LHCN-M2 (cell line): ENCODE data around the gene KCTD15. TPM values are rescaled to one million over a fixed set of nuclear protein-coding genes. Genes with fewer than 3 reads are reported as not detected.

Experiments
- DNase-seq: peaks from one replicate; pipeline ENCODE4 v3.0.0-alpha.2; 2012; ENCODE audit warnings: low read depth
- total RNA-seq: library from RNA; depleted of rRNA; stranded (reverse); fragments of >200 nt; gene quantifications from 2 replicates; pipeline ENCODE4 v1.2.3, GENCODE V29; 2014

KCTD15 gene
- total RNA-seq, 1 experiment from 2014 or later, result 12.3 TPM

DNA sequence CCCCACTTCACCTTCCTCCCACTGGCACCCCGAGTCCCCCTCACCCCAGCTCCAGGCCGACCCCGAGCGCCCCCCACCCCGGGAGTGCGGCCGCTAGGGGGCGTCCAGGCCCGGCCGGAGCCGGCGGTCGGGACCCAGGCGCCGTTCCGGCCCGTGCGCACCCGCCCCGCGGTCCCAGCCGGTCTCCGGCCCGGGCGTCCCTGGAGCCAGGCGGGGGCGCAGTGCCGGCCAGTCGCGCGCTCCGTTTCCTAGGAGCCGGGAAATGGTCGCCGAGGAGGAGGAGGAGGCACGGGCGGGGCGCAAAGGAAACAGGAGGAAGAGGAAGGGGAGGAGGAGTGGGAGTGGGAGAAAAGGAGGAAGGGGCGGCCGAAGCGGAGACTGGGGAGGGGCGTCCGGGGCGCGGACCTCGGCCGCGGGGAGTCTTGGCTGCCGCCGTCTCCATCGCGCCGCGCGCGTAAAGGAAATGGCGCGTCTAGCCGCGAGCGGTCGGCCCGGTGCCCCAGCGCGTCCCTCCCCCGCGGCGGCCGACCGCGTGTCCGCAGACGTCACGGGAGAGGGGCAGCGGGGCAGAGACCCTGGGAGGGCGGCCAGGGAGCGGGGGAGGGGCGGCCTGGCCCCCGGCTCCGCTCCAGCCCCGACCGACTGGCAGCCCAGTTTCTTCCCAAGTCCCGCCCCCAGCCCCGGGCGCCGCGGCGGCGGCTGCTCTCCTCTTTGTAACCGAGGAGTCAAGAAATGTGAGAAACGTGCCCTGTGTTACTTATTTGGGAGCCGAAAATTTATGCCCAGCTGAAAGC, 1.1 kb upstream of the KCTD15 start:
- DNase-seq, result peak; percentile 54

DNA sequence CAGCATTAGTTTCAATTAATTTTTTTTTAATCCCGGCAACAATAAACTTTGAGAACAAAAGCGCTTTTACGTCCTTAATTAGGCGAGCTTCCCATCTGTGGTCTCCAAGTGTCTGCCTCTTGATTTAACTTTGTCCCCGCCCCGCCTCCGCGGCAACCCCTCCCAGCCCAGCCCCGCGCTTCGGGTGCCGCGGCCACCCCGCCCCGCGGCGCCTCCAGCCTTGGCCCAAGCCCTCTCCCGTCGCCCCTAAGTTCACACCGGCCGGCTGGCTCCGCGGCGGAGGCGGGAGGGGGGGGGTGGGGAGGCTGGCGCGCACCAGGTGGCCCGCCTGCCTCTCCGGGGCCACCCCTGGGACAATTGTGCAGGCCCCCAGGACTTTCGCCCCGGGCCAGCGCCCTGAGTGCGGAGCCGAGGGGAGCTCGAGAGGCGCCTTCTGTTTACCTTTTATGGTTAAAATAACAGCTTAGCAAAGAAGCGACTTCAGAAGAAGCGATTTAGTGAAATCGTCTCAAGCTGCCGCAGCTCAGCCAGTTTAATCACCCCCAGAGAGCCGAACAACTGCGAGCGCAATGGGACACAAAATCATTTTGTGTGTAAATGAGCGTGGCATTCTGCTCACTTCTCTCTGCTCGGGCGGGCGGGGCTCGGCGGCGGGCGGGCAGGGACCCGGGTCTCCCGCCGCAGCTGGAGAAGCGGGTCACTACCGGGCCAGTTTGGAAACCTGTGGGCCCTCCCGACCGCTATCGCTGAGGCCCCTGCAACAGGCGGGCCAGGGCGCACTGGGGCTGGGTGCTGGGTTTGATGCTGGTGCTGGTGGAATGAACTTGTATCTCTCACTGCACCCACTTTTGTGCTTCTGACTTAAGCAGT, 1.4 kb downstream of the KCTD15 start:
- no peak for DNase-seq

DNA sequence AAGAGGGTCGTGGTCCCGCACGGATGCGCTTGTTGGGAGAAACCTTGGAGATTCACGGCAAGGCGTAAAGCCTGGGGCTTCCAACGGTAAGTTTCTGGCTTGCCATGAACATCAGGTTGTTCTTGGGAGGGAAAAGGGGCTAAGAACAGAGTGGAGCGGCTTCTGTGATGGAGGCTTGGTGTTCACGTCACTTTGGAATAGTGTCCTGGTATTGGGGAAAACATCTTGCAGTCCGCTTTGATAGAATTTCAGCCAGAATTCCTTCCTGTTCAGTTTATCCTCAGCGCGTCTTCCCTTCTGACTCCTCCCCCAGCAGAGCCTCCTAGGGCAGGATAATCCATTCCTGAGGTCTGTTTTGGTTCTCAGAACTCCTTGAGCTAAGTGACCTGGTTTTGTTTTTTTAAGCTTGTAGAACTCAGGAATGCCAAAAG, 2.0 kb downstream of the KCTD15 start:
- no peak for DNase-seq

DNA sequence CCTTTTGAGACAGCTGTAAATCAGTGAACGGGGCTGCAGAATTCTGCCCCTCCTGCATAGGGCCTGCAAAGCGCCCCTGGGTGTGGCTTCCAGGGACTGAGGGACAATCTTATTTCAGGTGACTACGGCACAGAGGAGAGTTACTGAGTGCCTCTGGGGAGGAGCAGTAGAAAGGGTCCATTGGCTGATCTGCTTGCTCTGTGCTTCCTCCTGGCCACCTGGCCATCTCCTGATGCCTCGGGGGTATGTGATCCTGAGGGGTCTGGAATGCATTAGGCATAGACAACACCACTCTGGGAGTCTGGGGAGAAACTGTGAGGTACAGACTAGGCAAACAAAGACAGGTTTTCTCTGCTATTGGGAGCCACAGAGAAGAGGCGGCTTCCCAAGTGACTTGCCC, 2.8 kb downstream of the KCTD15 start:
- DNase-seq, result no peak

DNA sequence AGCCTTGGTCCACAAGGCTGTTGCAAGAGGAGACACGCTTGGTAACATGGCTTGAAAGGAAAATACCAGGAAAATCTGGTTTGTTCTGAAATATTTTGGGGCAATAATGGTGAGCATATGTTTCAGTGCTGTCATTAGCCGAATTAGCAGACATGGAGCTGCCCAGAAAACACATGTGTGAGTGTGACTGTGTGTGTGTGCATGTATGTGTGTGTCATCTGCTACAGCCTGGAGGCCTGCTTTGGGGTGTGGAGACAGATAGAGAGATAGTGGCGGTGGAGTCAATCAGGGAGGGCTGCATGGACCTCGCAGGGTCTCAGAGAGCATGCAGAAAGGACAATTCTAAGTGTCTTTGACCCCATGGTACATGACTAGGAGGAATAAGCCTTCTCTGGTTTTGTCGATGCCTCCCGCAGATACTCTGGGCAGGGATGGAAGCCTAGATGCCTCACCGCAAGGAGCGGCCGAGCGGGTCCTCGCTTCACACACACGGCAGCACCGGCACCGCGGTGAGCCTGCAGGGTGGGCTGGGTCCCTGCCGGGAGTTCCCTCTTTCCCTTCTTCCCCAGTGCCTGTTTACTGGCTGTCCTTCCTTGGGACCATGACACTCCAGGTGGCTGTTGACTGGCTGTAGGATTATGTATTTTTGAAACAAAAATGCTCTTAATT, 3.5 kb downstream of the KCTD15 start:
- no peak for DNase-seq

DNA sequence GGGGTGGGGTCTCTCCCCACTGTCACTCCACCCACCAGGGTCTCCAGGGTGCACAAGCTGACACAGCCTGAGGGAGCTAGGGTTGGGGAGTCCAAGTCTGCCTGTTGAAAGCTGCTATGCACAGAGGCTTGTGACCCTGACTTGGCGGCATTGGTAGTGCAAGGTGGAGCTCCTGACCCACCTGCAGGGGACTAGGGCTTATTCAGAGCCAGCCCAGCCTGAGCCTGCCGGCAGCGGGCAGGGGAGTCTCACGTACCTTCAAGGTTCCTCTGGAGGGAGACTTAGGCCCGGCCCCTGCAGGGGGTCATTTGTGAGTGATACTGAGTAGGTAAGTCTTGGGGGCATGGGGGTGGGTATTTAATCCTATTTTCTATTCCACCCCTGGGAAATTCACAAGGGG, 4.7 kb downstream of the KCTD15 start:
- no peak for DNase-seq

DNA sequence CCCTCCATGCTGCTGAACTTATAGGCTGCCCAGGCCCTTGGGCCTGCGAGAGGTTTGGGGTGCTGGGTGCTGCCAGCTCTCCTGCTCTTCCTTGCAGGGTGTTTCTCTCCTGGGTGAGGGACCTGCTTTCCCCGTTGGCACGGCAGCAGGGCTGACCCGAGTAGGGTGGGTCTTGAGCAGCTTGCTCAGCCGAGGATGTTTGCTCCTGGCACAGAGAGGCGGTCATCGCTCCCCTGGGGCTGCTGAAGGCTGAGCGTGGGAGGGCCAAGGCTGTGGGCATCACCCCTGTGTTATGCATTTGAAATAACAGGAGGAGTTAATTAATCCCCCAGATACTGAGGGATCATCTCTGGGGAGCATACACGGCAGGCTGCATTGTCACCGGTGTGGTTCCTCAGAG, 5.3 kb downstream of the KCTD15 start:
- DNase-seq, result no peak

DNA sequence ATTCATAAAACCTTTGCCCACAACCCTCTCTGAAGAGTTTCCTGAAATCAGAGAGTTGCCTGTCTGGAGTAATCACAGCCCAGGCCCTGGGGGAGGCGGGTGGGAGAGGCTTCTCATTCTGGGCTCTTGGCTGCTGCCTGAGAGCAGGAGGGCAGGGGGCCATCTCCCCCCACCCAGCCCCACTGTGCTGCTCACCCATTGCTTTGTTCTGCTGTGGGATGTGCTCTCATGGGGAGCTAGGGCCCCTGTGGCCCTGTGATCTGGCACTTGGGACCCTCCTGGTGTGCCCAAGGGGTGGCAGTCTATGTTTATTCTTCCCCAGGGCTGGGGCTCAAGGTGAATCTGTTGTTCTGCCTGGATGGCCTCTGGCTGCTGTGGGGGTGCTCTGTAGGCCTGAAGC, 6.1 kb downstream of the KCTD15 start:
- DNase-seq, result no peak

DNA sequence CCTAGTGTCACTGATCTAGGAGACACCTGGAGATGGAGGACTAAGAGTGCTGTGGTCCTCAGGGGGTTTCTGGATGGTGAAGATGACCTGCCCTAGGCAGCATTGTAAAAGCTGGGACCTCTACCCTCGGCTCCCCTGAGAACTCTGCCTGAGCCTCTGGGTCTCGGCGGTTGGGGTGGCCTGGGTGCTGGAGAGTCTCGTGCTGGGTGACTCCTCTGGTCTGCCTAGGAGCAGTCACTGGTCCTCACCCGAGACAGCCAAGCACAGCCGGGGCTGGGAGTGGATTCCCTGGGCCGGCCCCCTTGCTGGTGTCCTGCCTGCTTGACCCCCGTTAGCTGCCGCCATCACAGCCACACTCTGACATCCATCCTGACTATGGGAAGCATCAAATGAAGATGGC, 6.7 kb downstream of the KCTD15 start:
- no peak for DNase-seq

DNA sequence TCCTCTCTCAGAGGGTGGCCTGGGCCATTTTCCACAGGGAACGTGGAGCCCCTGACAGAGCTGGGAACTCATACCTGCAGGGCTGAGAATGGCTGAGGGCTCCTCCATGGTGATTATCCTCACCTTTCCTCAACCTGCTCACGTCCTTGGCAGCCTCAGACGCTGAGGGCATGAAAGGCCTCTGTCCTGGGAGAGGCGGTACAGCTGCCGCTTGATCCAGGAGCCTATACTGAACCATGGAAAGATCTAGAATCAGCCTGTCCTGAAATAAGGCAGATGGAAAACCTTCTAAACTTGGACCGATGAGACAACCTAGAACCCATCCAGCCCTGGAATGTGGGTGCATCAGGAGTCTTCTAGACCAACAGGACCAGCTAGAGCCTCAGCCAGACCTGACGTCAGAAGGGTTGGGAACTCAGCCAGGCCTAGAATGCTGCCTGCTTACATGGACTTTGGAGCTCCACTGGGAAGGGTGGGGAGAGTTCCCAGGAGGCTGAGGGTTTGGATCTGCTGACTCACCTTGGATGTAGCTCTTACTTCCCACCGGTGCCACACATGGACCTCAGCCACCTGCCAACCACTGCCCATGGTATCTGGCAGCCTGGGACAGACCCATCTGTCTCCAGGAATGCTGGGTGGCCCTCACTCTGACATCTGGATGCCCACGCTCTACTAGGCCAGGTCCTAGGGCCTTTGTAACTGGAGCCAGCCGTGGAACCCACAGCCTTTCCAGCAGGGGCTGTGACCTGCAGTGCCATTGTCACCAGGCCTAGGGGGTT, 7.5 kb downstream of the KCTD15 start:
- no peak for DNase-seq

DNA sequence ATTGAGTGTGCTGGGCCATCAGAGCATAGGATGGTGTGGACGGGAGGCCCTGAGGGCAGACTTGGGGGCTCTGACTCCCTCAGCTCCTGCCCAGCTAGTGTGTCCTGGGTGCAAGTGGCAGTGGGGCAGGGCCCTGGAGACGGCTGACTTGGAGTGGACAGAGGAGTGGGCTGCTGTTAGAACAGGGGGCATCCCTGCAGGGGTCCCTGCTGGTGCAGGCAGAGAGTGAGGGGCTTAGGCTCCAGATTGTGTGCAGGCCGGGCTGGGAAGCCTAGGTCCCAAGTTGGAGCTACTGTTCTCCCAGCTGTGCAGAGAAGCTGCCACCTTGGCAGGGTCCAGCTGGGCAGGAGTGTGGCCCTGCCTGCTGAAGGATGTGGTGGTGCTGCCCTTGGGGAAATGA, 8.6 kb downstream of the KCTD15 start:
- DNase-seq, result no peak

DNA sequence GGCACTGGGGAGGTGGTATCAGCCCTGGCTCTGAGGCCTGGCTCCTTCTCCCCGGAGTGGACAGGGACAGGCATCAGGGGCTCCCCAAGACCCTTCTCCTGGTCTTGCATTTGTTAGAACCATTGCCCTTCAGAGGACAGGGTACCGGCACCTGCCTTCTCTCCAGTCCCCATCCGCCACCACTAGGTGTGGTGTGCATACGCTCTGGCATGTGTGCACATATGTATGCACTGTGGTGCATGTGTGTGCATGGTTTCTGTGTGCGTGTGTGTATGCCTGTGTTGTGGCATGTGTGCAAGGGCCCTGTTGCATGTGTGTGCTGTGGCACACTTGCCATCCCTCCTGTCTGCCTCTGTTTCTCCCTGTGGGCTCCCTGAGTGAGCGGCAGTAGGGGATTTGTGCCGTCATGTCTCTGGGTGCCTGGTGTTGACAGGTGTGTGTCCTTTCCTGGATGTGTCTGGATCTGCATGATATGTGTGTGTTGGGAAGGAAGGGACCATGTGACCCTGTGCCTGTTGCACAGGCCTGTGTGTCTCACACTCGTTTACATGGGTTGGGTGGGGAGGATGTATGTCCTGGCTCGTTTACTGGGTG, 9.3 kb downstream of the KCTD15 start:
- no peak for DNase-seq

DNA sequence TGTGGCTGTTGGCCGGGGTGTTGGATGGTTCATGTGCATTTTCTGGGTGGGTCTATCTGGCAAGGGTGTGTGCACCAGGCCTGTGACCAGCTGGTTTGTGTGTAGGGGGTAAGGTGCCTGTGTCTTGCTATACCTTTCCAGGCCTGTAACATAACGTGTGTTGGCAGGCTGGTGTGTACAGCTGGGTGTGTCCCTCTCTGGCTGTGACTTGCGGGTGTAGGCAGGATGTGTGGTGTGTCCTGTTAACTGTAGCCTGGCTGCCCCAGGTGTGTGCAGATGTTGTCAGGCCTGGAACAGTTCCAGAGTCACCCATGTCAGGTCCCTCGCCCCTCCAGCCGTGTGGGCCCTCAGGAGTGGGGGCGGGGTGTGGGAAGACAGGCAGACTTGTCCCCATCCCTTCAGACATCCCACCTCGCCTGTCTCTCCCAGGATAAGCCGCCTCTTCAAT, 9.8 kb downstream of the KCTD15 start:
- no peak for DNase-seq

DNA sequence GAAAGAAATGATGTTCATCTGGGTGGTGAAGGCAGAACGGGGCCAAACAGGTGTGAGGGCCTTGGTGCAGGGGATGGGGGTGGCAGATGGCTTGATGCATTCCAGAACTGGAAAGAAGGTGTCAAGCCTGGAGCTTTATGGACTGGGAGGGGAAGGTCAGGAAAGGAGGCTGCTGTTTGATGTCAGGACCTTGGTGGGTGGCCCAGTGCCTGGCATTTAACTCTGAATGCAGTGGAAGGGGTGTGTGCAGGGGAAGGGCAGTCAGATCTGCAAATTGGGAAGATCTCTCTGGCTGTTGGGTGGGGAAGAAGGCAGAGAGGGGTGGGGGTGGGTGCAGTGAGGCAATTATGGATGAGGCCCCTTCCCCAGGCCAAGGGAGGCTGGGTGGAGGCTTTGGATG, 11.7 kb downstream of the KCTD15 start:
- DNase-seq, result no peak

DNA sequence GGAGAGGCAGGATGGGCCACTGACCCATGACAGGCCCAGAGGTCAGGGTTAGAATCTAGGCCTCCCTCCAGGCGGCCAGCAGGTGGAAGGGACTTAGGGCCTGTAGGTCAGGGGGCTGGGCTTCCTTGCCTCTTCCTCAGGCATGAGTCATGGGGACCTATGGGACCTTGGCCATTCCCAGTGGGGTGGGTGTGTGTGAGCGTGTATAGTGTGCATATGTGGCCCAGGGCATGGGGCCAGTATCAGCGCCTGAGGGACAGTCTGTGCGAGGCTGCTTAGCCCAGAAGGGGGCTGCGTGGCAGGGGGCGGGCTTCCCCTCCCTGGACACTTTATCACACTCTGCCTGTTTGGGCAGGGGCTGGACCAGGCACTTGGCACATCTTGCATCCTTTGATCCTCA, 13.3 kb downstream of the KCTD15 start:
- no peak for DNase-seq

DNA sequence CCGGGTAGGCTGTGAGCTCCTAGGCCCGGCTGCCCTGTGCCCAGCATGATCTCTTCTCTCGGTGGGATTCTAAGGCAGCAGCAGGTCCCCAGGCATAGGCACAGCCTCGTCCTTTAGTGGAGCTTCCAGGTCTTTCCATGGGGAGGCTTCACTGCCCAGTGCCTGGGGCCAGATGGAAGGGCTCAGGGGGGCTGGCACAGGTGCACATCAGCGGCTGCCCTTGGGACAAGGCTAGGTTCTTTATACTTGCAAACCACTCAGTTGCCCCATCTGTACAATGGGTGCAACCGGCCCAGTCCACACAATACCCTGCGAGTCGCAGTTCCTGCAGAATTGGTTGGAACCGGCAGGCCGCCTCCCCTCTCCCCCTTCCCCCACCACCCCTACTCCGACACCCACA, 14.2 kb downstream of the KCTD15 start:
- no peak for DNase-seq

DNA sequence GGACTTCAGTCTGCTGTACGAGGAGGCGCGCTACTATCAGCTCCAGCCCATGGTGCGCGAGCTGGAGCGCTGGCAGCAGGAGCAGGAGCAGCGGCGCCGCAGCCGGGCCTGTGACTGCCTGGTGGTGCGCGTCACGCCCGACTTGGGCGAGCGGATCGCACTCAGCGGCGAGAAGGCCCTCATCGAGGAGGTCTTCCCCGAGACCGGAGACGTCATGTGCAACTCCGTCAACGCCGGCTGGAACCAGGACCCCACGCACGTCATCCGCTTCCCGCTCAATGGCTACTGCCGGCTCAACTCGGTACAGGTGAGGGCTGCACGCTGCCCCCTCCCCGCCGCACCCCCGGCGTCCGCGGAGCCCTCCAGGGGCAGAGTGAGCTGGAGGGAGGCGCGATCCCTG, 14.6 kb downstream of the KCTD15 start:
- no peak for DNase-seq

DNA sequence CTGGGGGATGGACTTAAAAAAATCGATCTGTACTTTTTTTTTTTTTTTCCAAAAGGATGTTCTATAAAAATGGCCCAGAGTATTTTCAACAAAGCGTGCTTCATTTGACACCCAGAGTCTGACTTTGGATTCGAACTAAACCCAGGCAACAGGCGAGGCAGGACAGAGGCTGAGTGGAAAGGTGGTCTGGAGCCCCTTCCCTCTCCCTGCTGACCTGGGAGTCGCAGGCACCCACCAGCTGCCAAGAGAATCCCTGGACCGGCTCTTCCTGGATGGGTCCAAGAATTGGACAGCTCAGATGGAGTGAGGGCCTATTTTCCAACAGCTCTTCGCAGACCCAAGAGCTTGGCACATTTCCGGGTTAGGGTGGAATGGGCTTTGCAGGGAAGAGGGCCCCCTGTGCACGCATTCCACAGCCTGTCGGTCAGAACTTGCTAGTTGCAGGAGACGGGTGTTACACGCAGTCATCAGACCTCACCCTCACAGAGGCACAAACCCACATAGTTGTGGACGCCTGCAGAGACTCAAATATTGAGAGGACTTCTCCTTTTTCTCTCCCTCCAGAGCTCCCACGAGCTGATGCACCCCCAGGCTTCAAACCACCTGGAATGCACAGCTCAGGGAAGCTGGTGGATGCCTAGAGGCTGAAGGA, 15.2 kb downstream of the KCTD15 start:
- no peak for DNase-seq

DNA sequence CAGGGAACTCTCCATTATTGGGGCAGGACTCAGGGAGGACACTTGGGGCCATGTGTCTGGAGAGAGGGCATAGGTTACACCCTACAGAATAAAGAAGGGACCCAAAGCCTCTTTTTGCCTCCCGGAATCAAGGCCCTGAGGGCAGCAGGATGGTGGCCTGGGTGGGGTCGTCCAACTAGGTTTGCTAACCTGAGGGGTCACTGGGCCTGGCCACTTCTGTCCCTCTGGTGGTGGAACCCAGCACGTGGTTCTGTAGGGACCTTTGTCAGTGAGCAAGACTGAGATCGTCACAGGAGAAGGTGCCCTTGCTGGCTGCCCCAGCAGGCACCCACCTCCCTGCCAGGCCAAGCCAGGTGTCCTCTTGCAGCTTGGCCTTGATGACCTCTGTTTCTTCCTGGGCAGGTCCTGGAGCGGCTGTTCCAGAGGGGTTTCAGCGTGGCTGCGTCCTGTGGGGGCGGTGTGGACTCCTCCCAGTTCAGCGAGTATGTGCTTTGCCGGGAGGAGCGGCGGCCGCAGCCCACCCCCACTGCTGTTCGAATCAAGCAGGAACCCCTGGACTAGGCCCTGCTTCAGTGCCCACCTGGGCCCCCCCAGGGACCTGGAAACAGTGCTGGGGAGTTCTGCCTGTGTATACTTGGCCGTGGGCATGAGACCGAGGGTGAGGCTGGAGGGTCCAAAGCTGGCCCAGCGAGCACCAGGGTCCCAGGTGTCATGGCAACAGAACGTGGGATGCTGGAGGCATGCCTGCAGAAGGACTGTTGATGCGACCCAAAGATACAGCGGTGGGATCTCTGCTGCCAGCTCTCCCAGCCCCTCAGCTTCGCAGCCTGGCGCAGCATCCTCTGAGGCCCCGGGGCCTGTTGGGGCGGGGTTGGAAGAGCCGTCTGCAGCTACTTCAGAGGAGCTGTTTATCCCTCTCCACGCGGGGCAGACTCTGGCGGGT, 16.0 kb downstream of the KCTD15 start:
- no peak for DNase-seq
